HL-60 (cell line): ENCODE data around the gene CPLX1.

Experiments used
- DNase-seq, 2 experiments: peaks; one replicate each; pipeline ENCODE4 v3.0.0-alpha.2; 2010 to 2020; ENCODE audit warnings: low read depth in 1 of 2, low spot score in 1 of 2
- H3K27ac ChIP-seq: fragments of 250-450 bp; sonication (Bioruptor Pico); replicated peaks from 2 replicates; pipeline ENCODE4 v1.5.1; 2020; ENCODE audit warnings: mild to moderate bottlenecking, moderate library complexity
- H3K27me3 ChIP-seq: fragments of 250-450 bp; sonication (Bioruptor Pico); 2 replicates; pipeline ENCODE4 v1.5.1; 2021; ENCODE audit warnings: mild to moderate bottlenecking, moderate library complexity; ENCODE audit not compliant: insufficient read depth, poor library complexity, severe bottlenecking
- H3K4me3 ChIP-seq: replicated peaks from 2 replicates; pipeline ENCODE4 v1.5.1; 2011; ENCODE audit warnings: mild to moderate bottlenecking, control low read depth, low read length; ENCODE audit not compliant: insufficient read depth
- CTCF ChIP-seq: IDR thresholded peaks from one replicate; pipeline ENCODE4 v1.5.1; 2011; ENCODE audit warnings: low read length, control low read depth, inconsistent platforms; ENCODE audit not compliant: insufficient read depth
- GABPA ChIP-seq: IDR thresholded peaks from 2 replicates; pipeline ENCODE4 v1.6.1; 2012; ENCODE audit warnings: low read depth
- POLR2AphosphoS5 ChIP-seq: IDR thresholded peaks from 2 replicates; pipeline ENCODE4 v1.6.1; 2012; ENCODE audit warnings: low read depth
- REST ChIP-seq: IDR thresholded peaks from 2 replicates; pipeline ENCODE4 v1.6.1; 2012; ENCODE audit warnings: low read depth; ENCODE audit not compliant: insufficient replicate concordance
- SPI1 ChIP-seq: IDR thresholded peaks from 2 replicates; pipeline ENCODE4 v1.6.1; 2012; ENCODE audit warnings: low read depth, mild to moderate bottlenecking, borderline replicate concordance

The CPLX1 gene

GRCh38 chr4:790466-790820, 35.5 kb downstream of the CPLX1 start:
- no peak overlapping the region for H3K27ac ChIP-seq
- no peak for DNase-seq
- no peak overlapping the region for H3K4me3 ChIP-seq
- TF ChIP-seq POLR2AphosphoS5 (no peak), CTCF (no peak), GABPA (no peak), REST (no peak), SPI1 (no peak)
- peaks cover 64% of the 10 kb centered on the region for H3K27me3 ChIP-seq

- Histone ChIP-seq H3K4me3 (no peak overlapping the region), H3K27me3 (peaks cover 62% of the 10 kb centered on the region), H3K27ac (no peak overlapping the region)
- no peak for TF ChIP-seq SPI1
- no peak for TF ChIP-seq POLR2AphosphoS5
- no peak for TF ChIP-seq CTCF
- TF ChIP-seq GABPA: no peak
- no peak for TF ChIP-seq REST
- DNase-seq: no peak
These were observed 36.1 kb downstream of the CPLX1 start for GRCh38 chr4:789571-790465.

- TF ChIP-seq SPI1: no peak
- no peak for TF ChIP-seq CTCF
- no peak for TF ChIP-seq POLR2AphosphoS5
- no peak for TF ChIP-seq GABPA
- no peak for TF ChIP-seq REST
- Histone ChIP-seq H3K4me3 (no peak overlapping the region), H3K27ac (no peak overlapping the region), H3K27me3 (peaks cover 52% of the 10 kb centered on the region)
- no peak for DNase-seq
These were observed 37.2 kb downstream of the CPLX1 start for GRCh38 chr4:788636-789297.
